ENCODE results near the gene VAMP1. TPM values are rescaled to one million over a fixed set of nuclear protein-coding genes. Genes with fewer than 3 reads are reported as not detected.
A peak's percentile ranks its signal among the peaks of the same experiment; 100 is the strongest.

The VAMP1 gene
- total and polyA plus RNA-seq, 10 of the 15 experiments (the other 5 are each of a cell fraction or from before 2014, with no cell fraction given), result 4.8 to 123 (median 27.5) TPM

- no peak; the same call in 1 of the 2 replicates for TF ChIP-seq CHD1 (IDR thresholded peaks at IDR 0.05; ENCODE audit: low read depth, low read length)
- TF ChIP-seq PAX5 (IDR thresholded peaks at IDR 0.05; ENCODE audit: borderline replicate concordance, low read depth, low read length), result peak; percentile 10; the same call in 1 of the 2 replicates
- TF ChIP-seq ATF7 (IDR thresholded peaks at IDR 0.05; ENCODE audit: low read depth), result no peak; the same call in none of the 2 replicates
- no peak for TF ChIP-seq EZH2 (IDR thresholded peaks at IDR 0.05; ENCODE audit: borderline replicate concordance, control insufficient read depth, low read depth, low read length)
- TF ChIP-seq TAF1 (IDR thresholded peaks at IDR 0.05; ENCODE audit: borderline replicate concordance, low read depth, low read length), result peak; percentile 78
- no peak for TF ChIP-seq ZNF622 (IDR thresholded peaks at IDR 0.05)
- TF ChIP-seq, protein P1, sequence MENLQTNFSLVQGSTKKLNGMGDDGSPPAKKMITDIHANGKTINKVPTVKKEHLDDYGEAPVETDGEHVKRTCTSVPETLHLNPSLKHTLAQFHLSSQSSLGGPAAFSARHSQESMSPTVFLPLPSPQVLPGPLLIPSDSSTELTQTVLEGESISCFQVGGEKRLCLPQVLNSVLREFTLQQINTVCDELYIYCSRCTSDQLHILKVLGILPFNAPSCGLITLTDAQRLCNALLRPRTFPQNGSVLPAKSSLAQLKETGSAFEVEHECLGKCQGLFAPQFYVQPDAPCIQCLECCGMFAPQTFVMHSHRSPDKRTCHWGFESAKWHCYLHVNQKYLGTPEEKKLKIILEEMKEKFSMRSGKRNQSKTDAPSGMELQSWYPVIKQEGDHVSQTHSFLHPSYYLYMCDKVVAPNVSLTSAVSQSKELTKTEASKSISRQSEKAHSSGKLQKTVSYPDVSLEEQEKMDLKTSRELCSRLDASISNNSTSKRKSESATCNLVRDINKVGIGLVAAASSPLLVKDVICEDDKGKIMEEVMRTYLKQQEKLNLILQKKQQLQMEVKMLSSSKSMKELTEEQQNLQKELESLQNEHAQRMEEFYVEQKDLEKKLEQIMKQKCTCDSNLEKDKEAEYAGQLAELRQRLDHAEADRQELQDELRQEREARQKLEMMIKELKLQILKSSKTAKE (IDR thresholded peaks at IDR 0.05; ENCODE audit: low read depth, poor library complexity, severe bottlenecking), result peak; percentile 65
- TF ChIP-seq RFX5 (IDR thresholded peaks at IDR 0.05; ENCODE audit: low read depth, low read length), result 0 out of 2 replicates have a peak, but pooled peaks have one; percentile 45
- TF ChIP-seq JUNB (IDR thresholded peaks at IDR 0.05), result no peak
- no peak for TF ChIP-seq RBBP5 (conservative IDR thresholded peaks at IDR 0.05)
- TF ChIP-seq POLR2A (IDR thresholded peaks at IDR 0.05; ENCODE audit: low read depth, low read length), result peak; percentile 81
- TF ChIP-seq, protein P2, sequence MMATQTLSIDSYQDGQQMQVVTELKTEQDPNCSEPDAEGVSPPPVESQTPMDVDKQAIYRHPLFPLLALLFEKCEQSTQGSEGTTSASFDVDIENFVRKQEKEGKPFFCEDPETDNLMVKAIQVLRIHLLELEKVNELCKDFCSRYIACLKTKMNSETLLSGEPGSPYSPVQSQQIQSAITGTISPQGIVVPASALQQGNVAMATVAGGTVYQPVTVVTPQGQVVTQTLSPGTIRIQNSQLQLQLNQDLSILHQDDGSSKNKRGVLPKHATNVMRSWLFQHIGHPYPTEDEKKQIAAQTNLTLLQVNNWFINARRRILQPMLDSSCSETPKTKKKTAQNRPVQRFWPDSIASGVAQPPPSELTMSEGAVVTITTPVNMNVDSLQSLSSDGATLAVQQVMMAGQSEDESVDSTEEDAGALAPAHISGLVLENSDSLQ (IDR thresholded peaks at IDR 0.05), result peak; percentile 88
- peak; percentile 55; the same call in 1 of the 2 replicates for TF ChIP-seq NR2F1 (conservative IDR thresholded peaks at IDR 0.05)
- peak; percentile 67 for TF ChIP-seq LARP7 (IDR thresholded peaks at IDR 0.05)
- TF ChIP-seq MXI1 (IDR thresholded peaks at IDR 0.05; ENCODE audit: low read depth, low read length), result peak; percentile 96
- TF ChIP-seq IKZF1 (conservative IDR thresholded peaks at IDR 0.05), result peak; percentile 70
- TF ChIP-seq BACH1 (IDR thresholded peaks at IDR 0.05; ENCODE audit: borderline replicate concordance), result no peak; the same call in 1 of the 2 replicates
- TF ChIP-seq BHLHE40 (IDR thresholded peaks at IDR 0.05; ENCODE audit: borderline replicate concordance in 1 of 2, low read depth in 2 of 2, low read length in 1 of 2), result peak; percentile 46 to 79; a peak in 3 of 4 replicates
- peak; percentile 85 for TF ChIP-seq SP1 (IDR thresholded peaks at IDR 0.05; ENCODE audit: low read depth, low read length)
- no peak for TF ChIP-seq JUND (IDR thresholded peaks at IDR 0.05; ENCODE audit: low read depth, low read length)
- no peak for TF ChIP-seq SIX5 (IDR thresholded peaks at IDR 0.05; ENCODE audit: low read depth, low read length, severe bottlenecking)
- TF ChIP-seq YY1 (IDR thresholded peaks at IDR 0.05; ENCODE audit: low read depth, low read length), result 0 out of 2 replicates have a peak, but pooled peaks have one; percentile 17
- 0 out of 2 replicates have a peak, but pooled peaks have one; percentile 1 for TF ChIP-seq IRF4 (IDR thresholded peaks at IDR 0.05; ENCODE audit: low read depth, low read length)
- peak; percentile 85; the same call in 1 of the 2 replicates for TF ChIP-seq PML (IDR thresholded peaks at IDR 0.05; ENCODE audit: low read length)
- no peak for TF ChIP-seq RAD51 (IDR thresholded peaks at IDR 0.05)
- no peak for TF ChIP-seq ESRRA (IDR thresholded peaks at IDR 0.05; ENCODE audit: low read length)
- no peak; the same call in 1 of the 2 replicates for TF ChIP-seq POLR2AphosphoS2 (IDR thresholded peaks at IDR 0.05; ENCODE audit: low read depth, low read length)
- peak; percentile 8; the same call in 1 of the 2 replicates for TF ChIP-seq SIN3A (IDR thresholded peaks at IDR 0.05; ENCODE audit: low read depth, low read length)
Measured at GRCh38 chr12:6493497-6494257, 23.2 kb upstream of the VAMP1 start, which contains the start of gene NCAPD2 (continued).
